T-helper 1 cell (primary cell): ENCODE results near the gene IGSF11.
A peak's percentile ranks its signal among the peaks of the same experiment; 100 is the strongest.

Source experiments
- DNase-seq, 5 donors: peaks; one replicate each; pipeline ENCODE4 v3.0.0-alpha.2; 2012 to 2020

IGSF11 gene

GRCh38 chr3:118948146-118948545 is 86.5 kb downstream of the IGSF11 start:
- DNase-seq = no peak

GRCh38 chr3:118946449-118946848 is 88.2 kb downstream of the IGSF11 start:
- DNase-seq = no peak

GRCh38 chr3:118945834-118946233 is 88.8 kb downstream of the IGSF11 start:
- DNase-seq = no peak

- no peak for DNase-seq
Observed at GRCh38 chr3:118943597-118943996, 91.0 kb downstream of the IGSF11 start.

DNA sequence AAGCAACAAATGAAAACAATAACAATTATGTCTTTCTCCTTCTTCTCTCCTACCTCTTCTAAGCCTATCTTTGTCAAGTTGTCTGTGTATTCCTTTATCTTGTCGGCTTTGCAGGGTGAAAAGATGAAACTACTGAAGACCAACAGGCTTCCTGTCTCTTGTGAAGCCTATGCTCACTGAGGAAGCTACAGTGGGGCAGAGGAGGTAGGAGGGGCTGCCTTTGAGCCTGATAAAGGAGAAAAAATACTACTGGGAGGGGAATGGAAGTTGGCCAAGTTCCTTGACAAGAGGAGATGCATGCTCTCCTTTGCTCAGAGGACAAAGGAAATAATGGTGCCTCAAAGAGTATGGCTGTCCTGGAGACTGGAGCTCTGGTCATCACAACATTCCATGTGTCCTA is 92.0 kb downstream of the IGSF11 start:
- no peak for DNase-seq

DNA sequence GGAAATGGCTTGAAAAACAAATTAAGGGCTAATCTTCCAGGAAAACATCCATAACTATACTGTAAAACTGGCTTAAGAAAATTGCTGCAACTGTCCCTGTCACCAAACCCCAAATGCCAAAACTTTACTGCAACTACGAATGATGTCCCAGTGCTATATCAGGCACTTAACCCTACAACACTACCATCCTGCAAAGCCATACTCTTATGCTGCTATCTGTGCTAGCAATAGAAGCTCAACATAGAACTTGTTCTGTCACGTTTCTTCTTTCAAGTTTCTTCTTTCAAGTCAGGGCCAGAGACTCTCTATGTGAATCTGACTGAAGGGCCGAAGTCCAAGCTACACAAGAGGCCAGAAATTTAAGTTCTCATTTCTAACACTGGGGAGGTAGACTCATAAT is 92.5 kb downstream of the IGSF11 start:
- DNase-seq = no peak

- peak in 1 of 5 donors; percentile 64 for DNase-seq
Observed at GRCh38 chr3:118941236-118941635, 93.4 kb downstream of the IGSF11 start.

- peak in 1 of 5 donors; percentile 61 for DNase-seq
Observed at GRCh38 chr3:118938183-118938961, 96.3 kb downstream of the IGSF11 start.

DNA sequence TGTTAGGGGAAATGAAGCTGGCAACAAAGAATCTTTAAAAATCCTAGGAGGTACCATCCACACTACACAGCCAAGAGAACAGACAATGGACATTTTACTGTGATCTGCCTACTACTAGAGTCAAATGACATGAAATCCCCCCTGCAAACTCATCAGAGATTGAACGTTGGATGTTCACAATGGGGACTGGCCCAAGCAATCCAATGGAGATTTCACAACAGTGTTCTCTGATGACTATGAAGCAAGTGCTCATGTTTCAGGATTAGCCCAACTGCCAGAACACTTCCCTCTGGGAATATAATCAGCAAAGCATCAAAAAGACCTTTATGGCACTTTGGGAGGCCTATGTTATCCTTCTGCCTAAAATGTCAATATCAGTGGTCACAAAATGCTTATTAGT is 97.8 kb downstream of the IGSF11 start:
- no peak for DNase-seq

DNA sequence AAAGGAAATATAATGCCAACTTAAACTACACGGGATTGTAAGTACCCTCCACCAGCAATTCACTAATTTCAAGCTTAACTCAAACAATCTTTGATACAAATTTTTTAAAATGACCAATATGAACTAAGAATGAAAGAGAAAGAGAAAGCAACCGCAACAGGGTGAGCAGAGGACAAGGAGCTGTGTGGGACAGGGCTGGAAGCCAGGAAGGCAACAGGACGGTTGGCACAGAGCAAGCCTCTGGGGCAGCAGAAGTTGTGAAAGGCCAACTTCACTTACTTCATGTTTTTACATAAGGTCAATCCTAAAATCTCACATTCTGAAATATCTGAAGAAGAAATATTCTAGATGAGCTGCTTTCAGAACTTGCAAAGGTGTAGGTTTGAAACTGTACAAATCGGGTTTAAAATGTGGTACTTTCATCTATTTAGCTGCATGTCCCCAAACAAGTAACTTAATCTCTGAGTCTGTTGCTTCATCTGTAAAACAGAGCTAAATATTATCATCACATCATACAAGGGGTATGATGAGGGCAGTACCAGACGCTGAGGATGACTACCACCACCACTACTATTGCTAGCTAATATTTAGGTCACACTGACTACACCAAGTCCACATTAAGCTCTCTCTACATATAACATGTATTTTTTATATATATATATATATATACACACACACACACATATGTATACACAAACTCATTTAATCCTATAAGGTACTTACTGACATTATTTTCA is 101.7 kb downstream of the IGSF11 start:
- no peak for DNase-seq

GRCh38 chr3:118931996-118932395 is 102.7 kb downstream of the IGSF11 start:
- DNase-seq = no peak

GRCh38 chr3:118927449-118927848 is 107.2 kb downstream of the IGSF11 start:
- DNase-seq = no peak

DNA sequence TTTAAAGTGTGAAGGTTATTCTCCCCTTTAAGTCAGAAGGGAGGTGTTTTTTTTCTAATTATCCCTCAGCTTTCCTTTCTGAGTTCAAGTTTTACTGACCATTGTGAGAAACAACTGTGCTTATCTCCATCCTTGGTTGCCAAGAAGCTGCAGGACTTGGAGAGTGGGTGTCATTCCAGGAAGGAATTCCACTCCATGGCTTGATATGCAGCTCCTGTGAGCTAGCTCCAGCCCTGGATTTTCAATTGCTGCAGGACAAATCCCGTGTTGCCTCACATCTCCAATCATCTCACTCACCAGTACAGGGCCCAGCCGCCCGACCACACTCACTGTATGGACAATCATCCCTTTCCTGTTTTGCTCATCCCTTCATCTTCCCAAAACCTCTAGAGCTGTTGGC is 122.5 kb downstream of the IGSF11 start:
- DNase-seq = no peak

DNA sequence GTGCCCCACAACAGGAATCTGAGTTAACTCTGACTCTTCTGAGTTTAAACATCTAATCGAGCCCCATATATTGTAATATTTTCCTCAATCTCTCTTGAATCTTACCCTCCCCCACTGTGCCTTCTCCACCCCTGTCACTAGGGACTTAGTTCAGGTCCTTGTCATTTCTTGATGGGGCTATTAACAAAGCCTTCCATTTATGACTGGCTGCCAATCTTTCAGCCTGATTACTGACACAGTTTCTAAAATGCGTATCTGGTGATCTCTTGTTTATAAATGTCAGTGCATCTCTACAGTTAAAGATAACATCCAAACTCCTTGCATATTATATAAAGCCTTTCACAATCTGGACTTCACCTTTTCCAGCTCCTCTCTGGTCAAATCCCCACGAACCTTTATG is 124.3 kb downstream of the IGSF11 start:
- DNase-seq = no peak

GRCh38 chr3:118909763-118910162 is 124.9 kb downstream of the IGSF11 start:
- no peak for DNase-seq

DNA sequence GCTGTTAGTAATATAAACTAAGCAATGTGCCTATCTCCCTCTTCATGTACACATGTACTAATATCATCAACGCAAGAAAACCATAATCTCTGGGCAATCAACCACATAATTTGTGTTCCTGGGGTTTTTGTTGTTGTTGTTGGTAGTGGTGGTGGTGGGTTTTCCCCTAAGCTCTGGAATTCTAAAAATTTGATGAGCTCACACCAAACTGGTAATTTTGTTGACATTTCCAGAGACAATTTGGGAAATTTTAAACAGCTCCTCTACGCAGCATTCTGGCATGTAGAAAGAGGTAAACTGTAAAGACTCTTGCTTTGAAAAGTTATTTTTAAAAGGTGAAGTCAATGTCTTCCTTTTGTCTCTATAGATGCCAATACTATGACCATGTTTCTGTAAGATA is 126.7 kb downstream of the IGSF11 start:
- no peak for DNase-seq

- DNase-seq = peak in 1 of 5 donors; percentile 27
Observed at GRCh38 chr3:118900737-118901525, 133.7 kb downstream of the IGSF11 start.

GRCh38 chr3:118890206-118890605 is 144.4 kb downstream of the IGSF11 start:
- no peak for DNase-seq

- DNase-seq = no peak
Observed at GRCh38 chr3:118889691-118890090, 145.0 kb downstream of the IGSF11 start.

DNA sequence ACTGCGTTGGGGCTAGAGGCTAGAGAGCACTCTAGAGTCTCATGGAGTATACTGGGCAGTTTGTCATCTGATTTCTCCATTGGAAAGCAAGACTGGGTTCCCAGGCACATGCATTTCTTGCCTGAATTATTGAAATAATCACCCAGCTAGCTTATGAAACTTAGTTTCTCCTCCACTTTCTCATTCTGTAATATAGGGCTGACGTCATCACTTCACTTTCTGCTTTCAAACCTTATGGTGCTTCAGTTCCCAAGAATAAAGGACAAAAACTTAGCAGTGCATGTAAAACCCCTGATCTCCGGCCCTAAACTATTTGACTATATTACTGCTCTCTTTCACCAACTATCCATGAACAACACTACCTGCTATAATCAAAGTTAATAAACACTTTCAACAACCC is 147.9 kb downstream of the IGSF11 start:
- DNase-seq = no peak

DNA sequence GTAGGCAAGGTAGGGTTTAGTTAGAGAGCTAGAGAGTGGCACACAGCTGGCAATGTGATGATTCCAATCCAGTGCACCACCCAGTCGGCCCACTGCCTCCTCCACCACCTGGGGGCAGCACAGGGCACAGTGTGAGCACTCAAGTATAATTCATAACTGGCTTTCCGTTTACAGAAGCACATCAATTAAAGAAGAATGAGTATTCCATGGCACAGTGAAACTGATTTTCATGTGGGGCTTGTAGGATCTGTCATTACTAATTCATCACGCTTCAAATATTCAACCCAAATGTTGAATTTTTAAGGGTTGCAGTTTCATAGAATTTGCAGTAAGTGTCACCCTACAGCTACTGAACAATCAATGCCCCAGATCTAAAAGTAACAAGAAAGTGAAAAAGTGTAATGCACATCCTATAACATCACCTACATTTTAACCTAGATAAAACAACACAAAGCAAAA is 149.9 kb downstream of the IGSF11 start:
- DNase-seq = peak; percentile 28 to 71 (median 51)

DNA sequence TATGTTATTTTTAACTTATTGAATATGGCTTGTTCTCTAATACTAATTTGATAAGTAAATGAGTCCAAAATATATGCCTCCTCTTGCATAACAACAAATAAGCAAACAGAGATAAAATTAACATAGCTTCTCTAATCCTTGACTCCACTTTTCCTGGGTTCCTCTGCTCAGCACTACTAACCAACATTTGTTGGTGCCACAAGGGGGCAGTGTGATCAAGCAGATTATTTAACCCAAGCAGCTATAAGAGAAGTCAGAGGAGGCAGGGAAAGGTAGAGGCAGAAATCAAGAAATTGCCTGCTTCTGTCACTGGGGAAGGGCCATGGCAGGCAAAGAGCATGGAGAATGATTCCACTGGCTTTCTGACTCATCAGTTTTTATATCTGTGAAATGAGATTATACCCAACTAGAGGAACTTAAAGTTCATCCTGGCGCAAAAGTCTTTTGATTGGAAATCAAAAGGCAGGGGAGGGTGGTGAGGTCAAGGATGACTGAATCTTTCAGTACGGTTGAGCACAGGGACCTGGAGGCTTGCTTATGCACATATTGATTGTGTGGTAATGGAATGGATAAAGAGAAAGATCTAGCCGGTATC is 152.2 kb downstream of the IGSF11 start:
- DNase-seq = peak in 4 of 5 donors; percentile 40 to 67 (median 52)

- no peak for DNase-seq
Observed at GRCh38 chr3:118868051-118868450, 166.6 kb downstream of the IGSF11 start.
